ENCODE measurements around the gene MCC. TPM values are rescaled to one million over a fixed set of nuclear protein-coding genes. Genes with fewer than 3 reads are reported as not detected.

The MCC gene
- total and polyA plus RNA-seq, 2 of the 4 experiments (the other 2 are of a cell fraction): 5.0 to 20.6 TPM

- H3K4me3 ChIP-seq (ENCODE audit: insufficient read depth, low read depth, low read length): no peak overlapping the region
- no peak overlapping the region for H2AFZ ChIP-seq (replicated peaks; ENCODE audit: low read length, poor library complexity)
- H4K8ac ChIP-seq (ENCODE audit: low read depth in 2 of 2, low read length in 2 of 2): no peak overlapping the region
- no peaks in the 10 kb centered on the region for H4K20me1 ChIP-seq (ENCODE audit: insufficient read depth, low read length)
- H3K9me1 ChIP-seq (ENCODE audit: insufficient read depth, low read length): peaks cover 3% of the 10 kb centered on the region
- H3K4me1 ChIP-seq (ENCODE audit: control insufficient read depth, insufficient read depth, low read length): peaks cover 14% of the 10 kb centered on the region
- BruUV-seq (replicated peaks): no TSS peak
- no peak overlapping the region for H2AK9ac ChIP-seq (replicated peaks; ENCODE audit: low read depth, low read length, poor library complexity)
- H3K18ac ChIP-seq (ENCODE audit: low read depth, low read length): no peak overlapping the region
- POLR2A ChIA-PET (ENCODE audit: unreplicated experiment): no interaction called here
- in situ Hi-C loops (cut with MboI; ENCODE audit: low sequenced_read_pairs) (no loop called here), intact Hi-C loops (cut with micrococcal nuclease) (no loop called here), dilution Hi-C loops (cut with HindIII; ENCODE audit: low sequenced_read_pairs, unreplicated experiment) (no loop called here)
- H3K27ac ChIP-seq (ENCODE audit: insufficient read depth, low read length): no peak overlapping the region
- DNase-seq (peak; percentile 45), ATAC-seq (ENCODE audit: low read depth) (peak; percentile 52)
- H2BK5ac ChIP-seq (ENCODE audit: low read depth, low read length, poor library complexity, severe bottlenecking): no peak overlapping the region
- no peak overlapping the region for H3K56ac ChIP-seq (ENCODE audit: extremely low read depth, insufficient read depth, low read length)
- H3K9me3 ChIP-seq (ENCODE audit: control insufficient read depth, insufficient read depth, low read length): no peaks in the 10 kb centered on the region
- H2BK120ac ChIP-seq (ENCODE audit: low read depth, low read length): no peak overlapping the region
- TF ChIP-seq POLR2A (IDR thresholded peaks at IDR 0.05; ENCODE audit: low read depth, low read length) (no peak), RFX5 (IDR thresholded peaks at IDR 0.05; ENCODE audit: low read depth, low read length) (no peak), CEBPB (IDR thresholded peaks at IDR 0.05; ENCODE audit: low read depth, low read length) (no peak), MXI1 (IDR thresholded peaks at IDR 0.05; ENCODE audit: borderline replicate concordance, low read depth, low read length) (no peak), NFE2L2 (IDR thresholded peaks at IDR 0.05; ENCODE audit: low read depth, low read length) (no peak), MAZ (IDR thresholded peaks at IDR 0.05; ENCODE audit: borderline replicate concordance, low read depth, low read length) (no peak), RAD21 (IDR thresholded peaks at IDR 0.05; ENCODE audit: low read length) (no peak), CTCF (conservative IDR thresholded peaks at IDR 0.05; ENCODE audit: low read depth, low read length) (no peak), USF2 (IDR thresholded peaks at IDR 0.05; ENCODE audit: low read depth, low read length) (no peak), ELK1 (IDR thresholded peaks at IDR 0.05; ENCODE audit: borderline replicate concordance, low read depth, low read length) (no peak), FOS (IDR thresholded peaks at IDR 0.05; ENCODE audit: low read depth, low read length) (no peak), BHLHE40 (IDR thresholded peaks at IDR 0.05; ENCODE audit: low read depth, low read length) (no peak), MAFK (IDR thresholded peaks at IDR 0.05; ENCODE audit: low read depth, low read length) (no peak), SMC3 (IDR thresholded peaks at IDR 0.05; ENCODE audit: low read depth, low read length) (no peak), RCOR1 (IDR thresholded peaks at IDR 0.05; ENCODE audit: insufficient replicate concordance, low read length) (no peak), CHD1 (IDR thresholded peaks at IDR 0.05; ENCODE audit: low read depth, low read length) (no peak)
- no peak overlapping the region for H2BK20ac ChIP-seq (ENCODE audit: low read depth, low read length)
- H4K5ac ChIP-seq (ENCODE audit: low read depth, low read length): no peak overlapping the region
- no peak overlapping the region for H2AK5ac ChIP-seq (ENCODE audit: low read depth, low read length)
- no peak overlapping the region; the same call in 1 of the 2 replicates for H3K4me2 ChIP-seq (ENCODE audit: low read depth, low read length)
- no peak overlapping the region for H3K23ac ChIP-seq (ENCODE audit: low read depth, low read length)
- no peaks in the 10 kb centered on the region for H3K27me3 ChIP-seq (ENCODE audit: control insufficient read depth, insufficient read depth, low read length)
- H3K14ac ChIP-seq (replicated peaks; ENCODE audit: low read depth, low read length): no peak overlapping the region
- no peak overlapping the region for H3K9ac ChIP-seq (ENCODE audit: low read depth, low read length)
- CTCF ChIA-PET: no interaction called here
- no CpG with 5 or more reads among the region's 5 CpGs for WGBS, 2 experiments (ENCODE audit: extremely low coverage in 2 of 2, insufficient read length in 1 of 2)
- H2BK15ac ChIP-seq (ENCODE audit: low read depth, low read length): no peak overlapping the region
- H3K36me3 ChIP-seq (ENCODE audit: control insufficient read depth, insufficient read depth, low read length): no peaks in the 10 kb centered on the region; the same call in 1 of the 2 replicates
- no peak overlapping the region for H4K91ac ChIP-seq (ENCODE audit: insufficient read depth, low read depth, low read length)
- H3K79me1 ChIP-seq (ENCODE audit: low read depth in 1 of 2, low read length in 2 of 2): peaks cover 25 to 41% of the 10 kb centered on the region in 2 experiments
- H3K4ac ChIP-seq (ENCODE audit: low read depth, low read length): no peak overlapping the region
Observed at GRCh38 chr5:113255579-113256386, 232.5 kb downstream of the MCC start.
